Measurements from ENCODE around the gene CERS1.

CERS1 gene

DNA sequence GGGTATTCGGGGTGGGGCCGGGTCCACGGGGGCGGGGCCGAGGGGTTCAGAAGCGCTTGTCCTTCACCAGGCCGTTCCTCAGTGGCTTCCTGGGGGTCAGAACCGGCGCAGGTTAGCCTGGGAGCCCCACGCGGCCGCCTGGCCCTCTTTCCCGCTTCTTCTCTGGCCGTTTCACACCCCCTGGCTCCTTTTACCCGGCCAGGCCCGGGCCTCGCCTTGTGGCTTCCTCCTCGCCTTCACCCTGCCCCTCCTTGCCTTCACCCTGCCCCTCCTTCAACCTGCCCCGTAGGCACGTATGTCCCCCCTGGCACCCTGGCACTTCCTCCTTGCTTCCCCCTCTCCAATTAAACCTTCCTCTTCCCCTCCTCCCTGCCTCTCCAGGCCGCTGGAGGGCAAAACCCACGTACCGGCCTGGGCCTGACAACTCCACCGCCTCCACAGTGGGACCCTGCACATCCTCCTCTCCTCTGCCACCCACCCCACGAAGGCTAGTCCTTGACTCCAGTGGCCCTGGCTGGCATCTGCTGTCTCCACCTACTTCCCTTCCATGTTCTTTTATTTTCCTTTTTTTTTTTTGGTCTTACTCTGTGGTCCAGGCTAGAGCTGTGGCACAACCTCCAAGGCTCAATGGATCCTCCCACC lies 25.3 kb downstream of the CERS1 start:
- DNase-seq = no peak

DNA sequence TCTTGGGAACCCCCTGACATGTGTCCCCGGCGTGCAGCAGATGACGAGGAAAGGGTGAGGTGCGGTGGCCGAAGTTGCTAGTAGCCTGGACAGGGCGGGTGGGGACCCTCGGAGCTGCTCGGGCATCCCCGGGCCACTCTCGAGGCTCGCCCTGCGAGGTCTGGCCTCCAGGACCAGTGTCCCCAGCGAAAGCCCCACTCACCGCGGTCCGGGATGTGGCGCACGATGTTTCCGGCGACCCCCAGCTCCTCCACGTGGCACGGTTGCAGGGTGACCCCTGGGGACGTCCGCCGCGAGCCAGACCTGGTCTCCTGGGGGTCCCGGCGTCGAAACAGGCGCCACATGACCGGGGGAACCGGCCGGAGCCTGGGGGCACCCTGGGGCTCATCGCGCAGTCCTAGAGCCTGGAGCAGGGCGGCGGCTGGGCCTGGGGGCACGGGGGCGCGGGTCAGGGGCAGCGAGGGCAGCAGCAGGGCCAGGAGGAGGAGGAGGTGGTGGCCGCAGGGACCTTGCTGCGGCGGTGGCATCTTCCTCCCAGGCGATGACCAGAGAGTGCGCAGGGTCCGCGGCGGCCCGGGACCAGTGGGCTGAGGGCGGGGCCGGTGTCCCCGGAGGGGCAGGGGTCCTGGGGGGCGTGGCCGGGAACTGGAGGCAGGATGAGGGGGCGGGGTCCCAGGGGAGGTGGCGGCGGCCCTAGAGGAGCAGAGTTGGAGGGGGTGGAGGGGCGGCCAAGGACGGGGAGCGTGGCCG lies 26.0 kb downstream of the CERS1 start:
- no peak for DNase-seq

DNA sequence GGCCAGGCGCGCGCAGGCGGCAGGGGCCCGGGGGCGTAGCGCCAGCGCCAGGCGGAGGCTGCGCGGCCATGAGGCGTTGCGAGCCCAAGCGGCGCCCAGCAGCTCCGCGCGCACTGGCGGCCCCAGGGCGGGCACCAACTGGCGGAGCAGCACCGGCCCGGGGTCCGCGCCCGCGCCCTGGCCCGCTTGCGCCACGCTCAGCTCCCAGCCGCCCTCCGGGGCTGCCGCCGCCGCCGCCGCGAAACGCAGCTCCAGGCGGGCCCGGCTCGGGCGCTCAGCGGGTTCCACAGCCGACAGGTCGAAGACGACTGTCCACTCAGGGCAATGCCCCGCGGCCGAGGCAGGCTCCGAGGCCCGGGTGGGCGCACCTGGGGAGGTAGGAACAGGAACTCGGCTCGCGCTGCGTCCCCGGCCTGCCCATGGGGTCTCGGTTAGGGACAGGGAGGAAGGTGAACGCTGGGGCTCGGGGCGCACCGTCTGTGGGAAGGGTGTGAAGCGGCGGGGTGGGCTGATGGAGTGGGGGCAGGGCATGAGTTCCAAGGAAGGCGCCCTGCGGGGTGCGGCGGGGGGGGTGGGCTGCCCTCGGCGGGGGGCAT lies 26.8 kb downstream of the CERS1 start:
- DNase-seq = no peak

DNA sequence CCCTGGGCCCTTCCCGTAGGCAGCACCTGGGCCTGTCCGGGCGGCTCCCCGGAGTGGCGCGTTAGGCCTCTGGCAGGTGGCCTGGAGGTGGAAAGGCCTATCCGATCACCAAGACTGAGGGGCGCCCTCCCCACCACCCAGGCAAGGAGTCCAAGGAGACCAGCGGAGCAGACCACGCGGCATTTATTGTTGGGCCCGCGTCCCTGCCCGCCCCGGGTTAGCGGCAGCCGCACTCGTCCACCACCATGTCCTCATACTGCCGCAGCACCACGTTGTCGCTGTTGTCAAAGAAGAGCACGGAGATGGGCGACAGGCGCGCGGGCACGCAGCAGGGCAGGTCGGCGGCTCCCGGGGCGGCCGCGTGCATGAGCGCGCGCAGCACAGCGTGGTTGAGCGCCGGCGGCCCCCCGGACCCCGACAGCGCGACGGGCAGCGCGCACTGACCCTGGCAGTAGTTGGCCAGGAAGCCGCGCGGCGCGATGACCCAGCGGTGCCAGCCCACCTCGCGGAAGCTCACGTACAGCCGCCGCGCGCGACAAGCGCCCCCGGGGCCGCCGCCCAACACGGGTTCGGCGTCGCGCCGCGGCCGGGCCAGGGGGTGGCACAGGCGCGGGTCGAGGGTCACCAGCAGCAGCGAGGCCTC lies 27.5 kb downstream of the CERS1 start:
- DNase-seq = no peak

DNA sequence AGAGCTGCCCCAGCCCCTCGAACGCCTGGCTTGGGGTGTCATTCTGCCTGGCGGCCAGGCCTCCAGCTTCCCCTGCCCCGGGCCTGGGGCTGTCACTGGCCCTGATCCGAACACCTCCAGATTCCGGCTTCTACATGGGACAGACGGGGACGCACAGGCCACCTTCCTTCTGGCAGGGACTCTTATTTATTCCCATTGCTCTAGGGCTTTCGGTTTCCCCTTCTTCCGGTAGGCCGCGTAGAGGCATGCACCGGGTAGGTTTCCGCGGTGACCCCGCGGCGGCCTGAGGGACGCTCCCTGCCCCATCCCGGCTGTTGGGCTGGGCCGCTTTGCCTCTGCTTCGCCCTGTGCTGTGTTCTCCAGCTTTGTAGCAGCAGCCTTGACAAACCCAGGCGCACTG lies 28.2 kb downstream of the CERS1 start:
- DNase-seq = no peak

DNA sequence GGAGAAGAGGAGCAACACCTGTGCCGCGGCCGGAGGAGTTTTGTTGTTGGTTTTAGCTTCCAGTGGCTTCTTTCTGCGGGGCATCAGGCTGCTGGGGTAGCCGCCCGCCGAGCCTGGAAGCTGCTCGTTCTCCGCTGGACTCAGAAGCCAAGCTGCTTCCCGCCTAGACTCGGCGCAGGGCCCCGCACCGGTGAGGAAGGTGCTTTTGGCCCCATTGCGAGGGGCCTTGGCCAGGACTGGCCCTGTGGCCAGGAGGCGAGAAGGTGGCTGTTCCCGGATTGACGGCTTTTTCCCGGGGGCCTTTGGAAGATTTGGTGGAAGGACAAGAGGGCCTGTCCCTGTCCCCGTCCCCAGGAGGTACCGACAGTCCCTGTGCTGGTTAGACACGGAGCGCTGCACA lies 28.8 kb downstream of the CERS1 start:
- no peak for DNase-seq

DNA sequence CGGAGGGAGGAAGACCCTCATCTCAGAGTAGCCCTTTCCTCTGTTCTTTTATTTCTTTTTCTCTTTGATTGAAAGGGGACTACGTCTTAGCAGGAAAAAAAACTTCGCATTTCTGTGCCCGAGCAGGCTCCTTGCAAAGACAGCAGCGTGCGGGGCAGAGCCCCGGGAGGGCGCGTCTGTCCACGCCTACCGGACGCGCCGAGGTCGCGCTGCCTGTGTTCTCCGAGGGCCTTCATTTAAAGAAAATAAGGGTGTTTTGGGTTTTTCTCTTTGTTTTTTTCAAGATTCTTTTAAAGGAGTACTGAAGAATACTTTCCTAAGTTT lies 29.2 kb downstream of the CERS1 start:
- no peak for DNase-seq

DNA sequence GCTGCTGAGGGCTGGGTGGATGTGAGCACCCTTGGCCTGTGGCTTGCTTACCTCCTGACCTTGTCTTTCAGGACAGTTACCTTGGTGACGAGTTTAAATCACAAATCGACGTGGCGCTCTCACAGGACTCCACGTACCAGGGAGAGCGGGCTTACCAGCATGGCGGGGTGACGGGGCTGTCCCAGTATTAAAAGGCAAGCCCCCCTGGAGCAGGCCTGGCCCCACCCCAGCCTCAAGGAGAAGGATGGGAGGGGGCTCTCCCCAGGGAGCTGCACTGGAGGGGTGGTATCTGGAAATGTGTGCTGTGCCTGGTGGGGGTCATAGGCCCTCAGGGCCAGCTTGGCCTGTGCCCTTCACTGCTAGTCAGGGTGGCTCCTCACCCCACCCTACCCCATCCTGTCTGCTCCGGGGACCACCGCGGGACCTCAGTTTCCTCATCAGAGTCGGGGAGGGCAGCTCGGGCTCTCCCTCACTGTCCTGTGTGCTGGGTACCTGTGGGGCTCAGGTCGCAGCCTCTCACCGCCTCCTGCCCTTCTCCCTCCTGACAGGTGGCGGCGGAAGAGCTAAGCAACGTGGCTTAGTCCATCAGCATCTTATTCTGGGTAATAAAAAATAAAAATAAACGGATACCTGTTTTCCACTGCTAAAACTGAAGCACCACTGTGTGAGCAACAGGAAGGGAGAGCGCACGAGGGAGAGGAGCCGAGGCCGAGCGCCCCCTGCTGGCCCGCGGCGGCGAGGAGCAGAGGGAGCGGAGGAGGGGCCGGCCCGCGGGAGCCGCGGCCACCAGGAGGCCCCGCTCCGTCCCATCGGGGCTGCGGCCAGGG lies 29.8 kb downstream of the CERS1 start:
- DNase-seq = peak; percentile 19

DNA sequence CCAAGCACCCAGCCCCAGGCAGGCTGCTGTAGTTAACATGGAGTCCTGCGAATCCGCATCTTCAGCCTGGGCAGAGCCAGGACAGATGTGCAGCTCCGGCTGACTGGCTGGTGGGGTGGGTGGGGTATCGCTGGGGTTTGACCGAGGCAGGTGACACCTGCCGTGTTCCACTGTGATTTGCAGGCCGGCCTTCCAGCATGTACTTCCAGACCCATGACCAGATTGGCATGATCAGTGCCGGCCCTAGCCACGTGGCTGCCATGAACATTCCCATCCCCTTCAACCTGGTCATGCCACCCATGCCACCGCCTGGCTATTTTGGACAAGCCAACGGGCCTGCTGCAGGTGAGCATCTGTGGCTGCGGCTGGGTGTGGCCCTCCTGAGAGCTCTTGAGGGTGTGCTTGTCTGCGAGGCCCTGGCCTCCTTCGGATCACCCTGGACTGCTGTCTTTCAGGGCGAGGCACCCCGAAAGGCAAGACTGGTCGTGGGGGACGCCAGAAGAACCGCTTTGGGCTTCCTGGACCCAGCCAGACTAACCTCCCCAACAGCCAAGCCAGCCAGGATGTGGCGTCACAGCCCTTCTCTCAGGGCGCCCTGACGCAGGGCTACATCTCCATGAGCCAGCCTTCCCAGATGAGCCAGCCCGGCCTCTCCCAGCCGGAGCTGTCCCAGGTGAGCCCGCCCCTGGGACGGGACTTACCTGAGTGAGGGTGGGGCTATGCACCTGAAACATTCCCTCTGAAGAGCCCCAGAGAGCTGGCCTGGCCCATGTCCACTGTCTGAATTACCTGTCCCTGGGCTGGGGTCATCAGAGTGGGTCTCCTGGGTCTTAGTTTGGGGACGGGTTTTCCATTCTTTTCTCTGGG lies 30.6 kb downstream of the CERS1 start:
- DNase-seq = no peak

DNA sequence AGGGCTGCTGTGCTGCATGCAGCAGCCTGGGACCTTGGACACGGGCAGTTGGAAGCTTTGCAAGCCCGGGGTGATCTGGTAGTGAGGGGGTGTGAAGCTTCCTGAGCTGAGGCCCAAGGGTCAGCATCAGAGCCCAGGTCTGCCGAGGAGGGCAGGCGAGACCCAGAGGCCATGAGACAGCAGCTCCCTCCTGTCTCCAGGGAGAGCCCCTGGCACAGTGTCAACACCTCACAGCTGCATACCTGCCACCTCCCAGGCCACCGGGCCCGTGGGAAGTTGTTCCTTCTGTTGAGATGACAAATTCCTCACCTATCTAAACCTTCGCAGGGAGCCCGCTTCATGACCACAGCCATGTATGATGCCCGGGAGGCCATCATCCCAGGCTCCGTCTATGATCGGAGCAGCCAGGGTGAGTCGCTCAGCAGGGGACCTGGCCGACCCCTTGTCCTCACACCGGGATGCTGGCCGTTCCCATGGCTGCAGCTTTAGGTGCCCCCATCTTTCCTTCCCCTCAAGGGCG lies 32.1 kb downstream of the CERS1 start:
- DNase-seq = no peak

DNA sequence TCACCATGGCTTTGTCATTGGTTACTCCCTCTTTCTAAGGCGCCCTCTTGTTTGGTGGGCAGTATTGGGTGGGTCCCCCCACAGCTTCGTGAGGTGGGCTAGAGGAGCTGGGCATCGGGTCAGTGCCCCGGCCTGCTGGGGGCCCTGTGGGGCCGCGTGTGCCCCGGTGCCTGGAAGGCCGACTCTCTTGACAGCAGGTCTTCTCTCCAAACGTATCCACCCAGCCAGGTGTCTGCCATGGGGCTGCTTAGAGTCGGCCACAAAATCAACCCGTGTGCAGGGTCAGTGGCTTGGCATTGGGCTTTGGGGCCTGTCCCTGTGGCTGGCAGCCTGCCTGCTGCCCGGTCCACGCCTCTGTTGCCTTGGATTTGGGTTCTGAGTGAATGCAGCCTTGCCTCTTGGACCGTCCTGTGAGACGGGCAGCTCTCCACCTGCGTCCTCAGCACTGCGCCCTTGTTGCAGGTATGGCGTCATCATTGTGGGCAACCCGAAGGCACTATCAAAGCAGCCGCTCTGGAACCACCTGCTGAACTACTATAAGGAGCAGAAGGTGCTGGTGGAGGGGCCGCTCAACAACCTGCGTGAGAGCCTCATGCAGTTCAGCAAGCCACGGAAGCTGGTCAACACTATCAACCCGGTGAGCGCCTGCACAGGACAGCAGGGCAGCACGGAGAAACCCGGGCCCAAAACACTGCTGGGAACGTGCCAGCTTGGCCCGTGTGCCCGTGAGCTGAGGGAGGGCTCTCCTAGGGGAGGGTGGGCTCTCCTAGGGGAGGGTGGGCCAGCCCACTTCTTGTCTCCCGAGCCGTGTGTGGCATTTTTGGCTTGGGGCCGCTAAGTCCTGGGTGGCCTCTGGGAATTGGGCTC lies 32.7 kb downstream of the CERS1 start:
- no peak for DNase-seq

DNA sequence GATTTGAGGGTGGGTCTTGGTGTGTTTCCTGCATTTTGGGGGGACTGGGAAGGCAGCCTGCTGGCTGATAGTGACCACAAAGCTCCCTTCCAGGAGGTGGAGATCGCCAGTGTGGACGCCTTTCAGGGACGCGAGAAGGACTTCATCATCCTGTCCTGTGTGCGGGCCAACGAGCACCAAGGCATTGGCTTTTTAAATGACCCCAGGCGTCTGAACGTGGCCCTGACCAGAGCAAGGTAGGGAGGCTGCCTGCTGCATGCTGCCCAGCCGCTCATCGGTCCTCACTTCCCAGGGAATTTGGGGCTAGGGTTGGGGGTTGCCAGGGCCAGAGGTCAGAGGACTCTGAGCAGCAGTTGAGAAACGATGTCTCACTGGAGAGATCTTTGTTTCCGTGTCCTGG lies 34.0 kb downstream of the CERS1 start:
- no peak for DNase-seq

DNA sequence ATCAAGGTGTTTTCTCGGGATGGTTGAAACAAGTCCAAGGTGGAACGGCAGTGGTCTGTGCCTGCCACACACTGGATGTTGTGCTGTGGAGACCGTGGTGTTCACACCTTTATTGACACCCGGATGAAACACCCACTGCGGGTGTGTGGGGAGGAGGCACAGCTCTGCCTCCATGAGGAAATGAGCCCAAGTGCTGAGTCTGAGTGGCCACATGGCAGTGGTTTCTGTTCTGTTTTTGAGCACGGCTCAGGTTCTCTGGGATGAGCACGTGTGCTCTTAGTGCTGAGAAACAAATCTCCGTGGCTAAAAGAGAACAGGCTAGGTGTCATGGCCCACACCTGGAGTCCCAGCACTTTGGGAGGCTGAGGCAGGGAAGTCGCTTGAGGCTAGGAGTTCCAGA lies 34.7 kb downstream of the CERS1 start:
- no peak for DNase-seq

DNA sequence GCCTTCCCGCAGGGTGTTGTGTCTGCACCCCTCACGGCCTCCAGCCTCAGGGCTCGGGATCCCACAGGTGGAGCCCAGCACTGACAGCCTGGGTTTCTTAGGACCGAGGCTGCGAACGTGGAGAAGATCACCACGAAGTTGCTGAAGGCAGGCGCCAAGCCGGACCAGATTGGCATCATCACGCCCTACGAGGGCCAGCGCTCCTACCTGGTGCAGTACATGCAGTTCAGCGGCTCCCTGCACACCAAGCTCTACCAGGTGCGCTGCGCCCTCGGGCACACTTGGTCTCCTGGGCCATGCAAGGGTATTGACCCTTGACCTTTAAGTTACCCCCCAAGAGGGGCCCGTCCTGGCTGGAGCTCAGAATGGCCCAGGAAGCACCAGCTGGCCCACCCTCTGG lies 35.2 kb downstream of the CERS1 start:
- DNase-seq = no peak

DNA sequence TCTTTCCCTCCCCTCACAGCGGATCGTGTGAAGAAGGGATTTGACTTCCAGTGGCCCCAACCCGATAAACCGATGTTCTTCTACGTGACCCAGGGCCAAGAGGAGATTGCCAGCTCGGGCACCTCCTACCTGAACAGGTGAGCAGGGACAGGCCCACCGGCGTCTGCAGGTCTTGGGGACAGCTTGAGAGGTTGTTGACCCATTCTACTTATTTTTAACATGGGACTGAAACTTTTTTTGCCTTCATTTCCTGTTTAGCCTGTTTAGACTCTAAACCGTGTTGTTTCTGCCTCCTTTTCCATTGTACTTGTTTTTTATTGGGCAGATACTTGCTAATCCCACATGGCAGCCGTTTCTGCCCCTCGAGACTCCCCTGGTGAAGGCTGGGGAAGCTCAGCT lies 35.7 kb downstream of the CERS1 start:
- no peak for DNase-seq

DNA sequence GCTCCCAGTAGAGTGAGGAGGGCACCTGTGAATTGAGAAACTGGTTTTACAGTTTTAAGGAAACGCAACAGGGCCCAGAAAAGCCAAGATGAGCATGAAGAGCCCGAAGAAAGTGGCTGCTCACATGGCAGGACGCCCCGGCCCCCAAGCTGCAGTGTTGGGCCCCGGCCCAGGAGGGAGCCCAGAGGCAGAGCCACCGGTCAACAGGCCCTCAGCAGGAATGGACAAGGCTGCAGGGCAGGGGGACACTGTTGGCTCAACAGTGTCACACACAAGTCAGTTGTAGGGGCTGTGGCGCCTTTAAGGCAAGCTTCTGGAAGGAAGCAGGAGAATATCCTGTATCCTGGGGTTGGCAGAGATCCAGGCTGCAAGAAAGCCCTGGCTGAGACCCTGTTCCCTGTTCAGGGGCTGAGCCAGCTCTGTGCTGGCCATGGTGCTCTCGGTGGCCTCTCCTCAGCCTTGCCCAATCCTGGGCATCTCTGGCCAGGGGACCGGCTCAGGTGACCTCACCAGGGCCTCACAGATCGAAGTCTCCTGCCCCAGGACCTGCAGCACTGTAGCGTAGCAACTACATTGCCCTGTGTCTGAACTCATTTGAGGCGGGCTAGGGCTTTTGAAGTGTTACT lies 36.2 kb downstream of the CERS1 start:
- DNase-seq = no peak

DNA sequence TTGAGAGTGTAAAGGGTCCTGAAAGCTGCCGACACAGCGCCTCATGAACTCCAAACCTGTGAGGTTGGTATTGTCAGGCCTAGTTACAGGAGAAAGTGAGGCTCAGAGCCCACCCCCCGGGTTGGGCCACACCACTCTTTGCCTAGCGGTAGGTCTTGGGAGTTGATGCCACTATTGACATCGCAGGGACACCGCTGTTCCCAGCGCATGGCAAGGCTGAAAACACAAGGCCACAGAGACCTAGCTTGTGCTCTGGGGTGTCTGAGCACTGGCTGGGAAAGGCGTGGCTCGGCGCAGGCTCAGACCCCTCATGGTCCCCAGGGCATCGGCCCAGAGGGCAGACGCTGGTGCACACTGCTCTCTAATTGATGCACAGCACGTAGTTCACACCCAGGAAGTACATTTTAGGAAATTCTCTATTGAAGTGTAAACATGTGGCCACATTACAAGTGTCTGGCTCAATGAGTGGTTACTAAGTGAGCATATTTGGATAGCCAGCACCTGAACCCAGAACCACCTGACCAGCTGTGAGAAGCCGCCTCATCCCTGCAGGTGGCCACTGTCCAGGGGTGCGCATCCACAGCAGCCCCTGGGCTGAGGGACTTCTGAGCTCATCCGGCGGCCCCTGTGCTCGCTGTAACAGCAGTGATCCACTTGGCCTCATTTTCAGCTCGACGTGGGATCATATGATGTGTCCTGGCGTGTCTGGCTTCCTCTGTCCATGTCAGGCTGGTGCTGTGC lies 36.9 kb downstream of the CERS1 start:
- DNase-seq = no peak

DNA sequence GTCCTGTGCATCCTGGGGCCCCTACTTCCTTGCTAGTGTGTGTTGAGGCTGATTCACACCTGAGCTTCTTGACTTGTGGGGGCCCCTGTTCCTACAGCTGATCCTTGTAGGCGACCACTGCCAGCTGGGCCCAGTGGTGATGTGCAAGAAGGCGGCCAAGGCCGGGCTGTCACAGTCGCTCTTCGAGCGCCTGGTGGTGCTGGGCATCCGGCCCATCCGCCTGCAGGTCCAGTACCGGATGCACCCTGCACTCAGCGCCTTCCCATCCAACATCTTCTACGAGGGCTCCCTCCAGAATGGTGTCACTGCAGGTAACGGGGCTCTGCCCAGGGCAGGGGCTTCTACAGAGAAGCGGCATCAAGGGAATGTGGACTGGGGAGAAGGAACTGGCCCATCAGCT lies 38.7 kb downstream of the CERS1 start:
- DNase-seq = no peak

DNA sequence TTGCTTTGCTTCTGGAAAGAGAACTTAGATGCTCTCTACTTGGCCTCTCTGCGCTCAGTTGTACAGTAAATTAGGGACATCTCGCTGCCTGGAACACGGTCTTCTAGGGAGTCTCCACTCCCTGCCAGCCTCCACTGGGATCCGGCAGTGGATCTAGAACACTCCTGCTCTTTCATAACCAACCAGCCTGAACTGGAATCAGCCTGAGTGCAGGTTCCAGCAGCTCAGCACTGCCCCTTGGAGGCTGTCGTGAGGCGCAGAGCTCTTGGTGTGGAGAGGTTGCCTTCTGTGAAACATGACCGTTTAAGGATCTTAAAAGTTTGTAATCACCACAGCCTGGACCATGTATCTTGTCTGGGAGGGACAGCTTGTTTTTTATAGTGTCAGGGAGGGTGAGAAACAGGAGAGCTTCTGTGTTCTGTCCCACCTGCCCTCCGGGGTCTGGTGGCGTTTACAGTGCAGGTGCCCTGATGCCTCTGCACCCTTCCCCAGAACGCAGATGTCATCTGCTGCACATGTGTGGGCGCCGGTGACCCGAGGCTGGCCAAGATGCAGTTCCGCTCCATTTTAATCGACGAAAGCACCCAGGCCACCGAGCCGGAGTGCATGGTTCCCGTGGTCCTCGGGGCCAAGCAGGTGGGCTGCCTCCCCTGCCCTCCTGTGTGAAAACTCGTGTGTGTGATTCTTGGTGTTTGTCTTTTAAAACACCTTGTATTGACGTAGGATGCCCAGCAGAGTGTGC lies 39.4 kb downstream of the CERS1 start:
- DNase-seq = no peak

All from T1000 (cell line).